Measurements from ENCODE around the gene F7.

F7 gene

DNA sequence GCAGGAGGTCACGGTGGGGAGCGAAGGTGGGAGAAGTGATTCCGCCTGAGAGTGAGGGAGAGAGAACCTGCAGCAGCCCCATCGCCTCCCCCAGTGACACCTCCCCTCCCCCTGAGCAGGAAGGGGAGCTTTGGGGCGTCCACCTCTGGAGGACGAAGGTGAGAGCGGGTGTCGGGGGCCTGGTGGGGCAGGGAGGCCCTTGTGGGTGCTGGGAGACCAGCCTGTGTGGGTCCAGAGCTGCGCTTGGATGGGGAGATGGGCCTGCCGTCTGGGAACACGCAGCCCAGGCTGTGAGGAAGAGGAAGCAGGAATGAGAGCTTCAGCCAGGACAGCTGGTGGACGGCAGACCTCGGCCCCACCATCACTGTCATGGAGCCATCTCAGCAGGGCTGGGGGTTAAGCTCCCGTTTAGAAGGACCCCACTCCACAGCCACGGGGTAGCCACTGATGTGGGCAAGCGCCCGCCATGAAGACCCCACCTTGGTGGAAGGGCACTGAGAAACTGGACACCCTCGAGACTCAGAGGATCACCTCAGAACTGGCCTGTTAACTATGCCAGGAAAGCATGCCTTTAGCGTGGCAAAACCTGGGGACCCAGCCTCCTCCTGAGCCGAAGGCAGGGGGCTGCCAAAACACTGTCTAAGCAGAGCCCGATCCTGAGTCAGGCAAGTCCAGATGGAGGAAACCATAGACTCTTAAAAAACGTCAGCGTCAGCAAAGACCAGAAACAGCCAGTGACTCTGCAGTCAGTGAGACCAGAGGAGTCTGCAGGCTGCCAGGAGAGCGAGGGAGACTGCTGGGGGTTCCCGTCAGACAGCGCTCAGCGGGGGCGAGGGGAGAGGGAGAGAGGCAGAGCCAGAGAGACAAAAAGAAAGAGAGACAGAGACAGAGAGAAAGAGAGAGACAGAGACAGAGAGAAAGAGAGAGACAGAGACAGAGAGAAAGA is 46.4 kb downstream of the F7 start:
- H3K4me3 ChIP-seq (ENCODE audit: low read depth, low read length), result no peak overlapping the region
- TF ChIP-seq, protein P1, sequence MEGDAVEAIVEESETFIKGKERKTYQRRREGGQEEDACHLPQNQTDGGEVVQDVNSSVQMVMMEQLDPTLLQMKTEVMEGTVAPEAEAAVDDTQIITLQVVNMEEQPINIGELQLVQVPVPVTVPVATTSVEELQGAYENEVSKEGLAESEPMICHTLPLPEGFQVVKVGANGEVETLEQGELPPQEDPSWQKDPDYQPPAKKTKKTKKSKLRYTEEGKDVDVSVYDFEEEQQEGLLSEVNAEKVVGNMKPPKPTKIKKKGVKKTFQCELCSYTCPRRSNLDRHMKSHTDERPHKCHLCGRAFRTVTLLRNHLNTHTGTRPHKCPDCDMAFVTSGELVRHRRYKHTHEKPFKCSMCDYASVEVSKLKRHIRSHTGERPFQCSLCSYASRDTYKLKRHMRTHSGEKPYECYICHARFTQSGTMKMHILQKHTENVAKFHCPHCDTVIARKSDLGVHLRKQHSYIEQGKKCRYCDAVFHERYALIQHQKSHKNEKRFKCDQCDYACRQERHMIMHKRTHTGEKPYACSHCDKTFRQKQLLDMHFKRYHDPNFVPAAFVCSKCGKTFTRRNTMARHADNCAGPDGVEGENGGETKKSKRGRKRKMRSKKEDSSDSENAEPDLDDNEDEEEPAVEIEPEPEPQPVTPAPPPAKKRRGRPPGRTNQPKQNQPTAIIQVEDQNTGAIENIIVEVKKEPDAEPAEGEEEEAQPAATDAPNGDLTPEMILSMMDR (IDR thresholded peaks at IDR 0.05; ENCODE audit: insufficient read depth, low read depth, low read length, missing control alignments), result no peak
- no peak for DNase-seq (ENCODE audit: low read depth)

DNA sequence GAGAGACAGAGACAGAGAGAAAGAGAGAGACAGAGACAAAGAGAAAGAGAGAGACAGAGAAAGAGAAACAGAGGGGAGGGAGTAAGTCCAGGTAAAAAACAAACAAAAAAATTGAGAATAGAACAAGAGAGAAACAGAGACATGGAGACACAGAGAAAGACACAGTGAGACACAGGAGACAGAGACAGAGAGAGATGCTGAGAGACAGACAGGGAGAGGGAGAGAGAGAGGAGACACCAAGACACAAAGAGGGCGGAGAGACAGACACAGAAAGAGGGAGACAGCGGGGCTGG is 47.0 kb downstream of the F7 start:
- no peak for DNase-seq (ENCODE audit: low read depth)
- no peak overlapping the region; the same call in 1 of the 2 replicates for H3K4me3 ChIP-seq (ENCODE audit: low read depth, low read length)

DNA sequence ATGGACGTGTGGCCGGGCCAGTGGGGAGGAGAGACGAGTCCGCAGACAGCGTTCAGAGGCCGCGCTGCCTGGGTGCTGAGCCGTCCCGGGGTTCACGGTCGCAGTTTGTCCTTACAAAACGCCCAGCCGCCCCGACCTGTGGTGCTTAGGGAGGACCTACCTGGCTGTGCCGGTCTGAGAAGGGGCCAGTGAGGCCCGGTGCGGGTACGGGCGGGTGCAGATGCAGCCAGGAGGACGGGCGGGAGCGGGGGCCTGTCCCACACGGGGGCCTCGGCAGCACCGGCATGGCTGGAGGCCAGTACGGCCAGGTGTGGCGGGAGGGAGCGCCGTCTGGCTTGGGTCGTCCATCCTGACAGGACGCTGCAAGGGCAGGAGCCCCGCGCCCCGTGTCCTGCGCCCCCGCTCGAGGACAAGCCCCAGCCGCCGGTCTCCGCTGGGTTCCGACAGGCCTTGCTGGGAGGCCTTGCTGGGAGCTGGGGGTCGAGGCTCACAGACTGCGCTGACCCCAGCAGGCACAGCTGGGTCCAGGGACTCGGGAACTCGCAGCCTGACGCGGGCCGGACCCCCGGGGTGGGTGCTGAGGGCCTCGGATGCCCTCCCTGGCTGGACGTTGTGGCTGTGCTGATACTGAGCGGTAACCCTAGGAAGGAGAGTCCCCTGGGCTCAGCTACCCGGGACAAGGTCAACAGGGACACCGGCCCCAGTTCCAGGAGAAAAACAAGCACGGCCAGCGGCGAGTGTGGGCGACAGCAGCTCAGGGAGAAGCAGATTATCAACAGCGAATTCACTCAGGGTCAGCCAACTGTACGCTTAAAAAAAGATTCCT is 47.6 kb downstream of the F7 start:
- TF ChIP-seq, protein P1 (IDR thresholded peaks at IDR 0.05; ENCODE audit: insufficient read depth, low read depth, low read length, missing control alignments), result no peak
- H3K4me3 ChIP-seq (ENCODE audit: low read depth, low read length), result peak overlapping the region; percentile 42
- DNase-seq (ENCODE audit: low read depth), result peak; percentile 16

More for the DNA sequence above, 47.0 kb downstream of the F7 start:
- TF ChIP-seq, protein P1 (IDR thresholded peaks at IDR 0.05; ENCODE audit: insufficient read depth, low read depth, low read length, missing control alignments), result no peak

DNA sequence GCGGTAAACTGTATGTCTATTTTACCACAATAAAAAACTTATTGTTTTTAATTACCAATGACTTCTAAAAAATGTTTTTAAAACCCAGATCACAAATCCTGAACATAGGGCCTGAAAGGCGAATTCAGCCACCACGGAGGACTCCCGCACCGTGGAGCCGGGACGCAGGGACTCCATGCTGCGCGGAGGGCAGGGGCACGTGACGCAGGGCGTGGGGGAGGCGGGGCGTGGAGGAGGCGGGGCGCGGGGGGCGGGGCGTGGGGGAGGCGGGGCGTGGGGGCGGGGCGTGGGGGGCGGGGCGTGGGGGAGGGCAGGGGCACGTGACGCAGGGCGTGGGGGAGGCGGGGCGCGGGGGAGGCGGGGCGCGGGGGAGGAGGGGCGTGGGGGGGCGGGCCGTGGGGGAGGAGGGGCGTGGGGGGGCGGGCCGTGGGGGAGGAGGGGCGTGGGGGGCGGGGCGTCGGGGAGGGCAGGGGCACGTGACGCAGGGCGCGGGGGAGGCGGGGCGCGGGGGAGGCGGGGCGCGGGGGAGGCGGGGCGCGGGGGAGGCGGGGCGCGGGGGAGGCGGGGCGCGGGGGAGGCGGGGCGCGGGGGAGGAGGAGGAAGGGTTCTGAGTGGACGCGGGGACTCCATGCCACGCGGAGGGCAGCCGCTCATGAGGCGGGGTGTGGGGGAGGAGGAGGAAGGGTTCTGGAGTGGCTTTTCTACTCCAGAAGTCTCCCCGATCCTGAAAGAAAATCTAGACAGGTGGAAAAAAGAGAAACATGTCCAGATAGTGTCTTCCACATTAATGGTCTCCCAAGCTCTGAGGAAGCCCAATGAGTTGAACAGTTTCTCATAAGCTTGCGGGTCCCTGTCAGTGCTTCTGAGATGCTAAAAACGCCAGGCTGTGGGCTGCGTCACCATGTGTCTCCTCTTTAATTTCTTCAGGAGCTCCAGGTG is 48.5 kb downstream of the F7 start:
- TF ChIP-seq, protein P1 (IDR thresholded peaks at IDR 0.05; ENCODE audit: insufficient read depth, low read depth, low read length, missing control alignments), result no peak
- peak; percentile 71 for DNase-seq (ENCODE audit: low read depth)
- peak overlapping the region; percentile 42 for H3K4me3 ChIP-seq (ENCODE audit: low read depth, low read length)

DNA sequence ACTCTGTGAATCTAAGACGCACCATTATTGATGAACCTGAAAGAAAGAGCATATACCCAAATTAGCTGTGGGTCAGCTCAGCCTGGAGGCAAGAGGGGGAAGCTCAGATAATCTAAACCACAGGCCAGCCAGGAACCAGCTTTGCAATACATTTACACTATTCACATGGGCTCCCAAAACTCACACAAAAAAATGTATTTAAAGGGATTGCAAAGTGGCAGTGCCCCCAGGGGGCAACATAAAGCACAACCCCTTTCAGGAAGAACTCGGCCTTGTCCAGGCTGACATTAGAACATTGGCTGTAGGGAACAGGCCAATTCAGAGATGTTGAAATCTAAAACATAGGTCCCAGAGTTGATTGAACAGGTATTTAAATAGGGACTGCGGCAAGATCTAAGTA is 49.6 kb downstream of the F7 start:
- H3K4me3 ChIP-seq (ENCODE audit: low read depth, low read length), result no peak overlapping the region
- DNase-seq (ENCODE audit: low read depth), result no peak
- TF ChIP-seq, protein P1 (IDR thresholded peaks at IDR 0.05; ENCODE audit: insufficient read depth, low read depth, low read length, missing control alignments), result no peak

DNA sequence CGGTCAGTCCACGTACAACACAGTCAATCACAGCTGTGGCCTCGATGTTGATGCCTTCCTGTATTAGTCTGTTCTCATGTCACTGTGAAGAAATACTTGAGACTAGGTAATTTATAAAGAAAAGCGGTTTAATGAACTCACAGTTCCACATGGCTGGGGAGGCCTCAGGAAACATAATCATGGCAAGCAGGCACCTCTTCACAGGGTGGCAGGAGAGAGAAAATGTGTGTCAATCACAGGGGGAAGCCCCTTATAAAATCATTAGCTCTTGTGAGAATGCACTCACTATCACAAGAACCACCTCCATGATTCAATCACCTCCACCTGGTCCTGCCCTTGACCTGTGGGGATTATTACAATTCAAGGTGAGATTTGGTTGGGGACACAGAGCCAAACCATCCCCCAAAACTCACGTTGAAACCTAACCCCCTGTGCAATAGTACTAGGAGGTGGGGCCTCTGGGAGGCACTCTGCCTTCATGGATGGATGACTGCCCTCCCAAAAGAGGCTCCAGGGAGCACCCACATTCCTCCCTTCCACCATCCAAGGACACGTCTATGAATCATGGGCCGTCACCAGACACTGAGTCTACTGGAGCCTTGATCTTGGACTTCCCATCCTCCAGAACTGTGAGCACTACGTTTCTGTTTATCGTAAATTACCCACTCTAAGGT is 50.5 kb downstream of the F7 start:
- no peak overlapping the region for H3K4me3 ChIP-seq (ENCODE audit: low read depth, low read length)
- TF ChIP-seq, protein P1 (IDR thresholded peaks at IDR 0.05; ENCODE audit: insufficient read depth, low read depth, low read length, missing control alignments), result no peak
- no peak for DNase-seq (ENCODE audit: low read depth)

All from GM12865 (cell line).